A673 (cell line): Measurements from ENCODE around the gene RICTOR. TPM values are rescaled to one million over a fixed set of nuclear protein-coding genes. Genes with fewer than 3 reads are reported as not detected.

Experiments used
- BruUV-seq: library from RNA; stranded (reverse); fragments of 400-500 nt; replicated peaks from 2 replicates; lab custom pipeline; 2021; lab: Mats Ljungman, UMichigan
- CTCF ChIA-PET: fragments of 300-600 bp; sonication (Branson Sonifier 250); formaldehyde crosslinking; loops from one replicate; lab custom pipeline; 2022; ENCODE audit warnings: antibody characterized with exemption; lab: Charles Lee
- POLR2A ChIA-PET: fragments of 300-600 bp; sonication (Branson Sonifier 250); formaldehyde crosslinking; loops from one replicate; lab custom pipeline; 2022; ENCODE audit warnings: antibody characterized with exemption; ENCODE audit not compliant: low non-redundant PET; lab: Charles Lee
- DNase-seq: peaks from one replicate; pipeline ENCODE4 v3.0.0-alpha.2; 2015; ENCODE audit warnings: low spot score
- H3K27ac ChIP-seq: fragments of 200-600 bp; sonication (generic); 2 replicates; pipeline ENCODE4 v1.5.1; 2016; ENCODE audit warnings: mixed run types, low read depth, mild to moderate bottlenecking, mixed read lengths, antibody characterized with exemption, low read length; ENCODE audit not compliant: poor library complexity, severe bottlenecking
- H3K27me3 ChIP-seq: fragments of 200-600 bp; sonication (generic); replicated peaks from 2 replicates; pipeline ENCODE4 v1.6.1; 2017; ENCODE audit warnings: mixed run types, low read depth, mild to moderate bottlenecking, mixed read lengths, antibody characterized with exemption, low read length; ENCODE audit not compliant: insufficient read depth, poor library complexity
- H3K36me3 ChIP-seq: fragments of 200-600 bp; sonication (generic); 2 replicates; pipeline ENCODE4 v1.6.1; 2016; ENCODE audit warnings: mixed run types, mild to moderate bottlenecking, mixed read lengths, antibody characterized with exemption, low read length; ENCODE audit not compliant: insufficient read depth, poor library complexity, severe bottlenecking
- H3K4me1 ChIP-seq: fragments of 200-600 bp; sonication (generic); 2 replicates; pipeline ENCODE4 v1.6.1; 2017; ENCODE audit warnings: mixed run types, mild to moderate bottlenecking, mixed read lengths, antibody characterized with exemption, low read length; ENCODE audit not compliant: insufficient read depth, poor library complexity, severe bottlenecking
- H3K4me3 ChIP-seq: fragments of 200-600 bp; sonication (generic); 2 replicates; pipeline ENCODE4 v1.5.1; 2016; ENCODE audit warnings: low read depth, mixed run types, mild to moderate bottlenecking, mixed read lengths, low read length; ENCODE audit not compliant: poor library complexity, severe bottlenecking
- H3K9me3 ChIP-seq: fragments of 200-600 bp; sonication (generic); 2 replicates; pipeline ENCODE4 v1.6.1; 2016; ENCODE audit warnings: mixed run types, low read depth, mild to moderate bottlenecking, mixed read lengths, antibody characterized with exemption, low read length; ENCODE audit not compliant: poor library complexity, severe bottlenecking
- EZH2 ChIP-seq: fragments of 200-600 bp; sonication (generic); IDR thresholded peaks from 2 replicates; pipeline ENCODE4 v1.6.1; 2017; ENCODE audit warnings: borderline replicate concordance, low read depth, mild to moderate bottlenecking, mixed read lengths, antibody characterized with exemption, low read length; ENCODE audit not compliant: poor library complexity, severe bottlenecking
- intact Hi-C: fragments of 100-400 bp; cut with micrococcal nuclease; formaldehyde crosslinking; loops from one replicate; pipeline ENCODE4 v1.10.0; 2022; ENCODE audit not compliant: unreplicated experiment
- total RNA-seq: library from RNA; stranded (reverse); gene quantifications from 2 replicates; pipeline ENCODE4 v1.2.3, GENCODE V29; 2021
- TF ChIP-seq, protein P1 (sequence below): fragments of 300-800, 200-600 bp; sonication (generic); conservative IDR thresholded peaks from 2 replicates; pipeline ENCODE4 v1.5.1; 2017; ENCODE audit warnings: low read depth, mild to moderate bottlenecking, antibody characterized with exemption, low read length, moderate library complexity, mixed read lengths

The RICTOR gene
- total RNA-seq, 1 experiment from 2014 or later = 23.3 TPM

DNA sequence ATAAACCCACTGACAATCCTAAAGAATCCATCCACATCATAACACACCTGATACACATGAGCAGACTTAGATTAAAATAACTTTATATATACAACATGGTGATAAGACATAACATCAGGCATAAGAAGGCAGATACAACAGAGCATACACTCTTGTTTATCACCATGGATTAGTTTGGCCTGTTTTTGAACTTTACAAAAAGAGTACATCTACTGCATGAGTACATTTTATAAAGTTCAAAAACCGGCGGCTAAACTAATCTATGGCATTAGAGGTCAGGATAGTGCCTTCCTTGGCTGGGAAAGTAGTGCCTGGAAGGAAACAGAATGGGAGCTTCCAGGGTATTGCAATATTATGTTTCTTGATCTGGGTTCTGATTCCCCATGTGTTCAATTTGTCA lies 15.1 kb downstream of the RICTOR start:
- no peaks in the 10 kb centered on the region for H3K9me3 ChIP-seq
- TF ChIP-seq EZH2 = no peak
- TF ChIP-seq, protein P1, sequence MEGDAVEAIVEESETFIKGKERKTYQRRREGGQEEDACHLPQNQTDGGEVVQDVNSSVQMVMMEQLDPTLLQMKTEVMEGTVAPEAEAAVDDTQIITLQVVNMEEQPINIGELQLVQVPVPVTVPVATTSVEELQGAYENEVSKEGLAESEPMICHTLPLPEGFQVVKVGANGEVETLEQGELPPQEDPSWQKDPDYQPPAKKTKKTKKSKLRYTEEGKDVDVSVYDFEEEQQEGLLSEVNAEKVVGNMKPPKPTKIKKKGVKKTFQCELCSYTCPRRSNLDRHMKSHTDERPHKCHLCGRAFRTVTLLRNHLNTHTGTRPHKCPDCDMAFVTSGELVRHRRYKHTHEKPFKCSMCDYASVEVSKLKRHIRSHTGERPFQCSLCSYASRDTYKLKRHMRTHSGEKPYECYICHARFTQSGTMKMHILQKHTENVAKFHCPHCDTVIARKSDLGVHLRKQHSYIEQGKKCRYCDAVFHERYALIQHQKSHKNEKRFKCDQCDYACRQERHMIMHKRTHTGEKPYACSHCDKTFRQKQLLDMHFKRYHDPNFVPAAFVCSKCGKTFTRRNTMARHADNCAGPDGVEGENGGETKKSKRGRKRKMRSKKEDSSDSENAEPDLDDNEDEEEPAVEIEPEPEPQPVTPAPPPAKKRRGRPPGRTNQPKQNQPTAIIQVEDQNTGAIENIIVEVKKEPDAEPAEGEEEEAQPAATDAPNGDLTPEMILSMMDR = no peak
- CTCF ChIA-PET = no interaction called here
- BruUV-seq = no TSS peak
- no peaks in the 10 kb centered on the region for H3K27me3 ChIP-seq
- H3K27ac ChIP-seq = no peak overlapping the region
- no peak for DNase-seq
- no peaks in the 10 kb centered on the region for H3K36me3 ChIP-seq
- H3K4me3 ChIP-seq = no peak overlapping the region
- H3K4me1 ChIP-seq = no peaks in the 10 kb centered on the region
- POLR2A ChIA-PET = no interaction called here
- intact Hi-C loops = no loop called here

GRCh38 chr5:39058178-39058921 lies 15.8 kb downstream of the RICTOR start:
- no TSS peak for BruUV-seq
- no peak for DNase-seq
- no peaks in the 10 kb centered on the region for H3K36me3 ChIP-seq
- ChIA-PET POLR2A (no interaction called here), CTCF (no interaction called here)
- no peaks in the 10 kb centered on the region for H3K9me3 ChIP-seq
- H3K27ac ChIP-seq = no peak overlapping the region
- H3K4me1 ChIP-seq = no peaks in the 10 kb centered on the region
- no peaks in the 10 kb centered on the region for H3K27me3 ChIP-seq
- intact Hi-C loops = no loop called here
- TF ChIP-seq EZH2 = no peak
- TF ChIP-seq, protein P1 = no peak
- H3K4me3 ChIP-seq = no peak overlapping the region

DNA sequence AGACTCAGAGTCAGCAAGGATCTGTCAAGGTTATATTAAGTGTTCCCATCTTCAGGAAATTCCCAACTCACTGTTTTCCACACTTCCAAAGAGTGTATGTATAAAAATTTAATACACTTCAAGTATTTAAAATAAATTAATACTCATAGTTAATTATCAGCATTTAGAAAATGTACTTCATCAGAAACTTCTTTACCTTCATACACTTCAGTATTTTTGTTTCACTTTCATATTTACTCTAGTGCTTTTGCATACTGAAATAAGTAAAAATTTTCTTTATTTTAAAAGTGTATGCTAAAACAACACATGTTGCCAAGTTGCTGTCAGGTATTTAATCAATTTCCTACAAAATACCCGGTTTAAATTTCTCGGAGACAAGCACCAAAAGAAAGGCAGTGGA lies 16.5 kb downstream of the RICTOR start:
- Histone ChIP-seq H3K9me3 (no peaks in the 10 kb centered on the region), H3K4me1 (no peaks in the 10 kb centered on the region), H3K27me3 (no peaks in the 10 kb centered on the region), H3K4me3 (no peak overlapping the region), H3K36me3 (no peaks in the 10 kb centered on the region), H3K27ac (no peak overlapping the region)
- intact Hi-C loops = no loop called here
- ChIA-PET POLR2A (no interaction called here), CTCF (no interaction called here)
- no peak for TF ChIP-seq EZH2
- TF ChIP-seq, protein P1 = no peak
- DNase-seq = no peak
- no TSS peak for BruUV-seq
